HUES6 (cell line): ENCODE data around the gene NEU4.
"Not testable (repeated sequence)": the region's sequence is repeated elsewhere in the genome, so short reads cannot be mapped to it uniquely, and the experiment has no call there.

Experiments
- H3K27ac ChIP-seq: 2 replicates; pipeline ENCODE4 v1.7.0; 2013; ENCODE audit warnings: low read depth, mild to moderate bottlenecking, low read length, inconsistent platforms
- H3K27me3 ChIP-seq: 2 replicates; pipeline ENCODE4 v1.6.1; 2013; ENCODE audit warnings: low read length; ENCODE audit not compliant: control insufficient read depth, insufficient read depth
- H3K36me3 ChIP-seq: 2 replicates; pipeline ENCODE4 v1.6.1; 2013; ENCODE audit warnings: low read length; ENCODE audit not compliant: control insufficient read depth, insufficient read depth
- H3K4me1 ChIP-seq: 2 replicates; pipeline ENCODE4 v1.6.1; 2013; ENCODE audit warnings: low read length; ENCODE audit not compliant: control insufficient read depth, insufficient read depth
- H3K4me3 ChIP-seq: 2 replicates; pipeline ENCODE4 v1.5.1; 2013; ENCODE audit warnings: low read depth, low read length
- H3K9ac ChIP-seq: one replicate; pipeline ENCODE4 v1.6.1; 2013; ENCODE audit warnings: mild to moderate bottlenecking, low read length
- H3K9me3 ChIP-seq: 2 replicates; pipeline ENCODE4 v1.6.1; 2013; ENCODE audit warnings: low read depth, low read length; ENCODE audit not compliant: control insufficient read depth, insufficient read depth

NEU4 gene

GRCh38 chr2:241811952-241812729 is 3.1 kb downstream of the NEU4 start:
- Histone ChIP-seq H3K9ac (no peak overlapping the region), H3K4me3 (no peak overlapping the region), H3K36me3 (no peaks in the 10 kb centered on the region), H3K4me1 (peaks cover 12% of the 10 kb centered on the region), H3K9me3 (no peaks in the 10 kb centered on the region), H3K27ac (no peak overlapping the region), H3K27me3 (no peaks in the 10 kb centered on the region)

- peaks cover 16% of the 10 kb centered on the region for H3K4me1 ChIP-seq
- H3K36me3 ChIP-seq = no peaks in the 10 kb centered on the region
- no peaks in the 10 kb centered on the region for H3K27me3 ChIP-seq
- no peak overlapping the region for H3K4me3 ChIP-seq
- H3K9ac ChIP-seq = no peak overlapping the region
- no peaks in the 10 kb centered on the region for H3K9me3 ChIP-seq
- H3K27ac ChIP-seq = no peak overlapping the region
Measured at GRCh38 chr2:241812730-241813643, 4.0 kb downstream of the NEU4 start.

- H3K36me3 ChIP-seq = no peaks in the 10 kb centered on the region
- H3K27ac ChIP-seq = no peak overlapping the region
- H3K4me1 ChIP-seq = peaks cover 8% of the 10 kb centered on the region; the same call in 1 of the 2 replicates
- H3K27me3 ChIP-seq = no peaks in the 10 kb centered on the region
- no peak overlapping the region for H3K4me3 ChIP-seq
- H3K9ac ChIP-seq = no peak overlapping the region
- H3K9me3 ChIP-seq = no peaks in the 10 kb centered on the region
Measured at GRCh38 chr2:241813644-241814392, 4.8 kb downstream of the NEU4 start.

GRCh38 chr2:241814393-241814642 is 5.3 kb downstream of the NEU4 start:
- no peak overlapping the region for H3K9ac ChIP-seq
- H3K4me1 ChIP-seq = peaks cover 4% of the 10 kb centered on the region; the same call in 1 of the 2 replicates
- no peaks in the 10 kb centered on the region for H3K27me3 ChIP-seq
- H3K4me3 ChIP-seq = no peak overlapping the region
- no peaks in the 10 kb centered on the region for H3K36me3 ChIP-seq
- H3K9me3 ChIP-seq = no peaks in the 10 kb centered on the region
- no peak overlapping the region for H3K27ac ChIP-seq

- Histone ChIP-seq H3K9ac (no peak overlapping the region), H3K4me1 (peaks cover 4% of the 10 kb centered on the region; the same call in 1 of the 2 replicates)
Measured at GRCh38 chr2:241814643-241815476, 5.9 kb downstream of the NEU4 start.

GRCh38 chr2:241815477-241816430 is 6.8 kb downstream of the NEU4 start:
- no peaks in the 10 kb centered on the region for H3K36me3 ChIP-seq
- H3K4me1 ChIP-seq = peaks cover 4% of the 10 kb centered on the region
- no peaks in the 10 kb centered on the region for H3K27me3 ChIP-seq
- H3K27ac ChIP-seq = no peak overlapping the region
- no peak overlapping the region for H3K9ac ChIP-seq
- H3K4me3 ChIP-seq = no peak overlapping the region
- H3K9me3 ChIP-seq = no peaks in the 10 kb centered on the region

More at GRCh38 chr2:241814643-241815476, 5.9 kb downstream of the NEU4 start:
- H3K9me3 ChIP-seq = no peaks in the 10 kb centered on the region
- H3K4me3 ChIP-seq = no peak overlapping the region
- no peaks in the 10 kb centered on the region for H3K27me3 ChIP-seq
- no peaks in the 10 kb centered on the region for H3K36me3 ChIP-seq
- no peak overlapping the region for H3K27ac ChIP-seq

GRCh38 chr2:241816431-241817121 is 7.6 kb downstream of the NEU4 start:
- Histone ChIP-seq H3K27ac (no peak overlapping the region), H3K9ac (no peak overlapping the region), H3K4me3 (no peak overlapping the region), H3K27me3 (no peaks in the 10 kb centered on the region), H3K36me3 (no peaks in the 10 kb centered on the region), H3K4me1 (peaks cover 11% of the 10 kb centered on the region), H3K9me3 (no peaks in the 10 kb centered on the region)

GRCh38 chr2:241817126-241817820 is 8.3 kb downstream of the NEU4 start:
- no peak overlapping the region for H3K4me3 ChIP-seq
- H3K9ac ChIP-seq = no peak overlapping the region
- no peaks in the 10 kb centered on the region for H3K27me3 ChIP-seq
- H3K36me3 ChIP-seq = no peaks in the 10 kb centered on the region
- no peak overlapping the region for H3K27ac ChIP-seq
- H3K9me3 ChIP-seq = no peaks in the 10 kb centered on the region
- H3K4me1 ChIP-seq = peaks cover 13% of the 10 kb centered on the region

- not testable (repeated sequence) for H3K27ac ChIP-seq, H3K9me3 ChIP-seq, H3K4me3 ChIP-seq, H3K27me3 ChIP-seq, H3K9ac ChIP-seq, H3K36me3 ChIP-seq
- peaks cover 13% of the 10 kb centered on the region for H3K4me1 ChIP-seq
Measured at GRCh38 chr2:241817821-241818215, 8.8 kb downstream of the NEU4 start.
